GM12801 (cell line): ENCODE measurements around the gene RUBCNL.

Source experiments
- CTCF ChIP-seq: IDR thresholded peaks from one replicate; pipeline ENCODE4 v1.5.1; 2011; ENCODE audit warnings: control low read depth; ENCODE audit not compliant: insufficient read length; ENCODE audit errors: extremely low read depth

The RUBCNL gene

GRCh38 chr13:46313024-46313423, 74.0 kb downstream of the RUBCNL start:
- no peak for TF ChIP-seq CTCF

- TF ChIP-seq CTCF: no peak
These were observed 75.8 kb downstream of the RUBCNL start for GRCh38 chr13:46311217-46311616.

DNA sequence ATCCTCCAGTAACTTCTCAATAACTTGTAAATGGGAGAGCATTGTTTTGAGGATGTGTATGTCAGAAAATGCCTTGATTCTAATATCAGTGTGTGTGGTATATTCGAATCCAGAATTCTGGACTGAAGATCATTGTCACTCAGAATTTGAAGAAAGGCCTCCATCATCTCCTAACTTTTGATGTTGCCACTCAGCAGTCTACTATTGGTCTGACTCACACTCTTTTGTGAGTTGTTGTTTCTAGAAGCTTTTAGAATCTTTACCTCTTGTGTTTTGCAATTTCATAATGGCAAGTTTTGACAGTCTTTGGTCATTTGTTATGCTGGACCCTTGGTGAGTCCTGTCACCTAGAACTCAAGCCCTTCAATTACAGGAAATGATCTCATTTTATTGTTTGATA, 77.0 kb downstream of the RUBCNL start:
- no peak for TF ChIP-seq CTCF

GRCh38 chr13:46307554-46307953, 79.5 kb downstream of the RUBCNL start:
- no peak for TF ChIP-seq CTCF

DNA sequence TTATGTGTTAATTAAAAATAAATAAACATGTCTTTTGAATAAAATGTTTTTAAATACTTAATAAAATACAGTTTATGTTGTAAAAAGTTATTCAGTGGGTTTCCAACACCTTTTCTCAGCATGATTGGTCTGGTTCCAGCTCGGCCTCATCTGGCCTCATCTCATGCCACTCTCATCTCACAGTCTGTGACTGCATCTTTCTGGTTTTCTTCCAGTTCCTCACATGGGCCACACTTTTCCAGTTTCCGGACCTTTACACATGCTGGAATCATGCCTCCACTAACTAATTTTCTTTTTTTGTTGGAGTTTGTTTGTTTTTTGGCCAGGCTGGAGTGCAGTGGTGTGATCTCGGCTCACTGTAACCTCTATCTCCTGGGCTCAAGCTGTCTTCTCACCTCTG, 82.5 kb downstream of the RUBCNL start:
- TF ChIP-seq CTCF: no peak

DNA sequence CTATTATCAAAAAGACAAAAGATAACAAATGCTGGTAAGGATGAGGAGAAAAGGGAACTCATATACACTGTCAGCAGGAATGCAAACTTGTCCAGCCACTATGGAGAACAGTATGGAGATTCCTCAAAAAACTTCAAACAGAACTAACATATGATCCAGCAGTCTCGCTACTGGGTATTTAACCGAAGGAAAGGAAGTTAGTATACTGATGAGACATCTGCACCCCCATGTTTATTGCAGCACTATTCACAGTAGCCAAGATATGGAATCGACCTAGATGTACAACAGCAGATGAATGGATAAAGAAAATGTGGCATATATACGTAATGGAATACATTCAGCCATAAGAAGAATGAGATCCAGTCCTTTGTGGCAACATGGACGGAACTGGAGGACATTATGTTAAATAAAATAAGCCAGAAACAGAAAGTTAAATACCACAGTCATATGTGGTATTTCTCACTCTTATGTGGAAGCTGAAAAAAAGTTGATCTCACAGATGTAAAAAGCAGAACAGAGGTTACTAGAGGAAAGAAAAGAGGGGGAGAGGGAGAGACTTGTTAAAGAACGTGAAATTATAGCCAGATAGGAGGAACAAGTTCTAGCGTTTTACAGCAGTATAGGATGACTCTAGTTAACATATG, 83.2 kb downstream of the RUBCNL start:
- TF ChIP-seq CTCF: no peak

- TF ChIP-seq CTCF: no peak
These were observed 89.7 kb downstream of the RUBCNL start for GRCh38 chr13:46297361-46297811.
